GM10266 (cell line): ENCODE data around the gene TBCEL.

ENCODE experiments used
- DNase-seq: peaks from one replicate; pipeline ENCODE4 v3.0.0; 2012; ENCODE audit errors: extremely low spot score
- CTCF ChIP-seq: IDR thresholded peaks from 2 replicates; pipeline ENCODE4 v1.5.1; 2012; ENCODE audit warnings: mild to moderate bottlenecking, low read depth; ENCODE audit not compliant: control insufficient read depth, insufficient read depth; ENCODE audit errors: missing control alignments

TBCEL gene

GRCh38 chr11:121127809-121128208 is 103.9 kb downstream of the TBCEL start:
- DNase-seq, result no peak
- no peak for TF ChIP-seq CTCF

- no peak for TF ChIP-seq CTCF
- DNase-seq, result no peak
Measured at GRCh38 chr11:121129362-121130340, 105.7 kb downstream of the TBCEL start.

GRCh38 chr11:121131656-121132055 is 107.8 kb downstream of the TBCEL start:
- TF ChIP-seq CTCF, result no peak
- DNase-seq, result no peak

GRCh38 chr11:121132211-121132976 is 108.5 kb downstream of the TBCEL start:
- no peak for DNase-seq
- TF ChIP-seq CTCF, result no peak

- DNase-seq, result no peak
- no peak for TF ChIP-seq CTCF
Measured at GRCh38 chr11:121134741-121135312, 110.9 kb downstream of the TBCEL start.

- no peak for TF ChIP-seq CTCF
- DNase-seq, result no peak
Measured at GRCh38 chr11:121137005-121137404, 113.1 kb downstream of the TBCEL start.
